HG03095 (cell line): Measurements from ENCODE around the gene SLC15A4.
"Not testable (repeated sequence)": the region's sequence is repeated elsewhere in the genome, so short reads cannot be mapped to it uniquely, and the experiment has no call there.

Experiments
- ATAC-seq: cut with Tn5 transposase; IDR thresholded peaks from one replicate; pipeline ENCODE4 v1.9.1; 2021; ENCODE audit warnings: moderate library complexity; ENCODE audit not compliant: unreplicated experiment

SLC15A4 gene

DNA sequence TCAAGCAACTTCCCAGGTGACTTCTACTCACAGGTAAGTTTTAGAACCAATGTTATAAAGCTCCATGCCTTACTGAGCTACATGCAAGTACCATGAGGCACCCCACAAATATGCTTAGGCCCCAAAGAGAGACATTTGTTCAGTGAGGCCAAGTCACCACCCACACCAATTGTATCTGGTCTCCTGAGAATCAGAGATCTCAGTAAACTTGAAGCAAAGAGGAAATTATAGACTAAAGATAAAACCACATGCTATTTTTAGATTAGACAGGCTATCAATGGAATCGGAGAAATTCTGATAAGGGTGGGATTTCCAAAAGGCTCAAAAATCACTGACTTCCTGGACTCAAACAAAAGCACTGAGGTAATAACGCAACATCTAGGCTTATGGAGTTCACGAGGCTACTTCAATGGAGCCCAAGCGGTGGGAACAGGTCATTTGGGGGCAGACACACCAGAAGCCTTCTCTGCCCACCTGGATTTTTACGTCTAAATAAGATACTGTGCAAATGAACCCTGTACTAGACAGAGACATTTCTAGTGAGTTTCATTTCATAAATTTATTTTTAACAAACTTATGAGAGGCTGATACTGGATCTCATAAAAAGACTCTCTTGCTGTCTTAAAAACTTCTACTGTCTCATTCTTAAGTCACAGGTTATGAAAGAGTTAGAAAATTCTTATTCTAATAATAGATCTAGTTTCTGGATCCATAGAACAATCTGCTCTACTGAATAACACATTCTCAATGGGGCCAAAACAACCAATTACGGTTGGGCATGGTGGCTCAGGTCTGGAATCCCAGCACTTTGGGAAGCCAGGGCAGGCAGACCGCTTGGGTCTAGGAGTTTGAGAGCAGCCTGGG, 7.7 kb downstream of the SLC15A4 start:
- no peak for ATAC-seq

DNA sequence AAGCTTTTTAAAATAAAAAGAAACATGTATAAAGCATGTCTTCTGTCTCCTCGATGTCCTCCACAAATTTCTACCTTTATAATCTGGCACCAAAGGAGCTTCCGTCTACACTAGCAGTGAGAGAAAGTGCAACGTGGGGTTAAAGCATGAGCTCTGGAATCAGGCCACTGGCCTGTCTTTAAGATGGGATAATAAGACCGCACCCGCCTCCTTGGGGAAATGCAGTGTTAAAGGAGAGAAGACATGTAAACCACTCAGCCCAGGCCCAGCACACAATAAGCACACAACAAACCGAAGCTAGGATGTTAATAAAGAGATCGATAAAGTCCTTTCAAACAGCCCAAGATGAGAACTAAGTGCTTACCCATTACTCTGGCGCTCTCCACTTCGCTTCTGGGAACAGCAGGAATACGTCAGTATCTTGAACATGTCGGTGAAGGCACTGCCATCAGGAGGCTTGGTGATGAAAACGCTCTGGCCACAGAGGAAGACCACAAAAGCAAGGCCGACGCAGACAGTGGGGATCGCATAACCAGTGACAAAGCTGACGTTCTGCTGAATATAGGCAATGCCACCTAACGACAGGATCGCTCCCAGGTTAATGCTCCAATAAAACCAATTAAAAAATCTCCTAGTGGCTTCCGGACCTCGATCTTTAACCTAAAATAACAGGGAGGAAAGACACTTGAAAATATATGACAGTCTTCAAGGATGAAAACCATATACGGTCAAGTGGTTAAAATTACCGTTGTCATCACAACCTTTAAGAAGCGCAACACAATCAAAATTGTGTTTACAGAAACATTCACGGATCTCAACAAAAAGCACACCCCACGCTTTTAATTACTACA, 9.1 kb downstream of the SLC15A4 start:
- ATAC-seq = no peak

DNA sequence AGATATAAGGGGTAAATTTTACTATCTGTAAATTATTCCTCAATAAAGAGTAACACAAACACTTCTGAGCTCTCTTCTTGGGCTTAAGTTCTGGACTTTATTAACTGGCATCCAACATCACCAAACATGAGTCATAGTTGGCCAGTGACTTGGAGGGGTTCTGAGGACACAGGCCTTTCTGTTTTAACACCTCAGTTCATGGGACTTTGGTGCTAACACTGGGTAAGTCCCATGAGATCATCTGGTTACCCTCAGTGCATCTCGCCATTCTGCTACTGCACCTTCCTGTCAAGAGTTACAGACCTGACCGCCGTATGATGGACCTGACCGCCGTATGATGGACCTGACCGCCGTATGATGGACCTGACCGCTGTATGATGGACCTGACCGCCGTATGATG, 9.9 kb downstream of the SLC15A4 start:
- peak; percentile 14 for ATAC-seq

DNA sequence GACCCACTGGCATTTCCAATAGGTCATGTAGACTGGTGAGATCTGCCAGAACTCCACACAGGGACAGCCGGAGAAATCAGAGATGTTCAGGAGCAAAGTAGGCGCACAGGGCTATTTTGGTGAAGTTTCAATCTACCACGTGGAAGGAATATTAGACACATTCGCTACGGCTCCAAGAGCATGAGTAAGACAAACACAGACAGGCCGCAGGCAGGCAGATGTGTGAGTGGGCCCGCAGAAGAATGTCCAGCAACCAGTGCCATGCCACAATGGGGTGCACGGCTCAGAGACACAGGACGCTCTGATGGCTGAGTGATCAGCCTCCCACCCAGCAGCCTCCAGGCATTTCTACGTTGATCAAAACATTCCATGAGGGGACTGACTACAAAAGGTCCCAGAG, 10.4 kb downstream of the SLC15A4 start:
- no peak for ATAC-seq

DNA sequence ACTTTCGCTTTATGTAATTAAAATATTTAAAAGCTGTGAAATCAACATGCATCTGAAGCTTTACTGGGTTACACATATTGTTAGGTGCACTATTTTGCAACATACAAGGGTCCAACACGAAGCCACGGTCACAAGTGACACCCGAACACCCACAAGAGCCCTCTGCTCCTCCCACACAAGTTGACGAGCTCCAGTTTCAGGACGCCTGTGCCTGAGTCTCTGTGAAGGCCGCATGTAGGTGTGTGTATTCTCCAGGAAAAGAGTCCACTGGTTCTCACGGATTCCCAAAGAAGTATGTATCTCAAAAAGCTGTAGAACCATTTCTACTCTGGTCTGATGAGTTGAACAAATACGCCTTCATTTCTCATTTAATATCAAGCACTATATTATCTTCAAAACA, 12.0 kb downstream of the SLC15A4 start:
- peak; percentile 33 for ATAC-seq

DNA sequence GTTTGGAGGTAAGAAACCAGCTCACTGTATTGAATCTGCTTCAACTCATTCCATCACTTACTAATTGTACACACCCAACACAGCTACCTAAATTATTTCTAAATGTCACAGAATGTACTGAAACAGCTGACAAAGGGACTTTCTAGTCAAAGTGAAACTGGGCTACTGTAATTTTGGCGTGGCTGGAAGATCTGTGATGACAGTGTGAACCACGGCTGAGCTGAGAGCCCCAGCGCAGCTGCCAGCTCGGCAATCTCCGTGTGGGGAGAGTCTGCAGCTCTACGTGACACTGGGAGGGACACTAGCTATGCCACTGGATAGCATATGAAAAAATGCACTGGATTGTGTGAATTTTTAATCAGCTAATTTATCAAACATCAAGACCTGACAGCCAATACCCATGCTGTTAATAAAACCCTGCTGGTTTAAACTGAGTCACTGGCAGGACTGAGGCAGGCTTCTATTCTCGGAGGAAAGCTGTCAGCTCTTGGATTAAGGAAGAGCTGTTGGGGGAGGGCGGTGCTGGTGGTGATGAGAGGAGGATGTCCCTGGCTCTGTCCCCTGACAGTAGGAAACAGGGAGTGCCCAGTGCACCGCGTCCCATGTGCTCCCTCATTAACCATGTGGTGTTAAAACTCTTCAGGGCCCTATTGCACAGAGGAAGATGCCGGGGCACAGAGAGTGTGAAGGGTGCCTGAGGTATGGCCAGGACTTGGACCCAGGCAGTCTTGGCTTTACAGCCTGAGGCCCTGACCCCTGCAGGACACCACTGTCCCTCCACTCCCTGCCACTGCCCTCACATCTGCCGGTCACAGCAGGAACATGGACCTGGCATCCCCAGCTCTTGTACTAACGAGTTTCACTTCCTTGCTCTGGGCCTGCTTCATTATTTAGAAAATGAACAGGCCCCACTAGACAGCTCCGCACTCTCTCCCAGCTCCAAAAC, 13.3 kb downstream of the SLC15A4 start:
- peak; percentile 64 for ATAC-seq

DNA sequence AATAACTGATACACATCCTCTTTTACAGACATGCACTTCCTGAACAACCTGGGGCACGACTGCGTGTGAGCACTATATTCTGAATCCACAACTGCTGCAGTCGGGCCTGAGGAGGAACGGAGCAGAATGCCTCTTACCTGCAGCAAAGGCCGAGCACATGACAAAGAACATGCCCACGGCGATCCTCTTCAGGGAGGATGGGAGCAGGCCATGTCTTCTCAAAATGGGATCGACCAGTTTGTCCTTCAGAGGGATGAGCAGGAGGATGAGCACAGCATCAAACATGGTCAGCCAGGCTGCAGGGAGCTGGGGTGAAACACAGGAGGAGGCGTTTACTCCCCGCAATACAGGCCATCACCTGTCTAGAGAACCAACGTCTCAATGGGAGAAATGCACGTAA, 15.1 kb downstream of the SLC15A4 start:
- no peak for ATAC-seq

DNA sequence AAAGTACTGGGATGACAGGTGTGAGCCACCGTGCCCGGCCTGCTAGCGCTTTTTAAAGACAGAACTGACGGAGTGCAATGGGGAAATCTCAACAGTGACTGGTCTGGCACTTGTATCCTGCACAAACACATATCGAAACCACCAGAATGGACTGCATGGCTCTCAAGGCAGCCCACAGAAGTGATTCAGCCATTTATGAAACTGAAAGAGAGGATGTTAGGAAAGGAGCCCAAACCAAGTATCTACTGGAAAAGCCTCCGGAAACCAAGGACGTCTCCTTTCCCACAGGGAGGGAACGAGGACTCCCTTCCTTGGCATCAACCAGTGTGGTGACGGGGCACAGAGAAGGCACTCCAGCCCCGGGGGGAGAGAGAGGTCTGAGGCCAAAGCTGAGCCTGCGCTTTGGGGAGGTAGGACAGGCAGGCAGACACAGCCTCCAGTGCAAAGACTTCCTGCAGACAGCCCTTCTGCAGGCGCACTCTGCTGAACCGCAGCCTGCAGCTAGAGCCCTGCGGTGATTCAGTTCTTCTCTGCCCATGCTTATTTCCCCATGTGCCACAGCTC, 16.5 kb downstream of the SLC15A4 start:
- ATAC-seq = no peak

DNA sequence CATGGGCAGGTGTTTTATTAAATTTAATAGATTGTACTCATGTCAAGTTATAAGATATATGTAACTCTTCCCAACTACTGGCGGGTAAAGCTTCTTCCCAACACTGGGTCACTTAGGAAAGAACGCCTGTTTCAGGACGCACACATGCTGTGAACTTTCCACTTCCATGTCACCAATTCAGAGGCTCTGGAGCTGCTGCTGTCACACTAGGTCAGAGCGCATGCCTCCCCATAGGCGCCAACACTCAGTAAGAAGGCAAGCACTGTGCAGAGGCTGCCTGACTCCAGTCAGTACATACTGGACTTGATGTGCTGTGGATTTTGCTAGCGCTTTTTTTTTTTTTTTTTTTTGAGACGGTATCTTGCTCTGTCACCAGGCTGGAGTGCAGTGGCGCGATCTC, 17.2 kb downstream of the SLC15A4 start:
- ATAC-seq = no peak

DNA sequence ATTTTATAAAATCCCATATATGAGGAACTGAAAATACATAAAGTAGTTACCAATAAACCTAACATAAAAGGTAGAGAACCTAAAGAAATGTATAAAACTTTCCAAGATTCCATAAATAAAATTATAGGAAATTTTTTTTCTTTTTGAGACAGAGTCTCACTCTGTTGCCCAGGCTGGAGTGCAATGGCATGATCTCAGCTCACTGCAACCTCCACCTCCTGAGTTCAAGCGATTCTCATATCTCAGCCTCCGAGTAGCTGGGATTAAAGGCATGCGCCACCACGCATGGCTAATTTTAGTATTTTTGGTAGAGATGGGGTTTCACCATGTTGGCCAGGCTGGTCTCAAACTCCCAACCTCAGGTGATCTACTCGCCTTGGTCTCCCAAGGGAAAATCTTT, 18.4 kb downstream of the SLC15A4 start:
- not testable (repeated sequence) for ATAC-seq

DNA sequence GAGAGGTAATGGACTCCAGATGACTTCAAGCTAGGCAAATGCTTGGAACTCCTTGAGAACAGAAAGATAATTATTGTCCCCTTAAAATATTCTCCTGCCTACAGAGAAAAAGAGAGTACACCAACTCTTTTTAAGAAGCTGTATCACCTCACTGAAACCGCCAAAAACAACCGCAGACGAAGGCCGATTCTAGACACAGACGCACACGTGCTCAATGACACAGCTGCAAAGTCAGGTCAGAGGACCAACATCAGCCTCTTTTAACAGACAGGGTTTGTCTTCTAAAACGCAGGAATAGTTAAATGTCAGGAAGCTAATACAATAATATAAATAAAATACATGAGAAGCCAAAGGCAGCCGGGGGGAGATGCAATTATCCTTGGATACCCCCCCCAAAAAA, 19.0 kb downstream of the SLC15A4 start:
- ATAC-seq = no peak

DNA sequence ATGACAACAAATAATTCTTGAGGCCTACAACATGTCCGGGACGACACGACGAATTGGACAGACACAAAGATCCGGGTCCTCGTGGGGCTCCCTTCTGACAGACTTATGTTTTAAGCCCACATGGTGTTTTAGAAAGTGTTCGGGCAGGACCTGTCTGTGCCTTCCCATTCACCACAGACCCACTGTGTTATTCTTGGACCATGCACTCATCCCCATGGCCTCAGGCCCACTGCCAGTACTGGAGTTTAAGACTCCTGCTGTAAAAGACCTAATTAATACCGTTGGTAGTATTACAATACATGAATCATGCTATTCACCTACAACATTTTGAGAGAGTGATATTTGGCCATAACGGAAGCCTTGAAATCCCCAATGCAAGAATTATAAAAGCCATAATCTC, 20.0 kb downstream of the SLC15A4 start:
- ATAC-seq = no peak

DNA sequence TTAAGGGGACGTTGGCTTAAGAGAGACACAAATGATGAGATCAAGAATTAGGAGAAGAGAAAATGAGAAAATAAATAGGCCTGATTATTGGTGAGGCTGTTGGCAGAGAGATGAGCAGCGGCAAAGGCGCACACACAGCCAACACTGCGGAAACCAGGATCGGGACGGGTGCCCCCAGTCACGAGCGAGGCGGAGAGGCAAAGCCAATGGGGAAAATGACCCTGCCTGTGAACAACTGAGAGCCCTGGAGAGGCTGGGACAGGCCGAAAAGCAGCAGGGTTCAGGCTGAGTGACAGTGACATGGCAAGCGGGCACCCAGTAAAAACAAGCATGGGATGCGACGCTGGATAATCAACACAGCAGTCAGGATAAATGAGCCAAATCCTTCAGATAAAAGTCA, 21.0 kb downstream of the SLC15A4 start:
- no peak for ATAC-seq

DNA sequence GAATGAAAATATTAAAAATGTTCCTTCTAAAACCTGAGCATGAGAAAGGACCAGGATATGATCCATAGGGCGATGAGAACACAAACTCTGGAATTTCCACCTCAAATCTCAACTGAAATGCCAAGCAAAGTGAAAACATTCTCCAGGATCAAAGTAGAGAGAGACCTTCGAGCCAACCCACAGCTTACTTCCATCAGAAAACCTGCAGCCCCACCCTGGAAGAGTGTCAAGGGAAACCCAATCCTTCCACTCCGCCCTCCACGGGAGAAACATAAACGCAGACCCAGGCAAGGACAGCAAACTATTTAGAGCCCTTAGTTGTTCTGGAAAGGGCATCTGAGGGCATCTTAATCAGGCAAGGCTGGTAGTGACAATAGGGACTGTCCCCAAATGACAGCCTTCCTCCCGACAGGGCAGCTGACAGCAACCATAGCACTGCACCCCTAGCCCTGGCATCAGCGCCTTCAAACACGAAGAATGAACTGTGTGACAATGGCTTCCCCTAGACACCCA, 21.8 kb downstream of the SLC15A4 start:
- no peak for ATAC-seq

DNA sequence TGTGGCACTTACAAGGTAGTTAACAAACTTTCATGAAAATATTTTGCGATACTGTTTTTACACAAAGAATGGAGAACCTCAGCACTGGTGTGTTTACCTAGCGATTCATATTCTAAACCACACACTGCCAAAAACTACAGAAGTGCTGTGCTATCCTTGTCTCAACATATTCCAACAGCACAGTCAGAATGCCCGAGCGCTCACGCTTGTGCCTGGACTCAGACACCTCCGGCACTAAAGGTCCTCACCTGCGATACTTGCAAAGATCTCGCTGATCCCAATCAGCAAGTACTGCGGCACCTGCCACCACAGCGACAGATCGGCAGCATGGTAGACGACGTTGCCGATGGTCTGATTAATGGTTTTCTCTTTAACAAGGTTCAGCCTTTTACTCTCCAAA, 23.2 kb downstream of the SLC15A4 start:
- ATAC-seq = no peak

DNA sequence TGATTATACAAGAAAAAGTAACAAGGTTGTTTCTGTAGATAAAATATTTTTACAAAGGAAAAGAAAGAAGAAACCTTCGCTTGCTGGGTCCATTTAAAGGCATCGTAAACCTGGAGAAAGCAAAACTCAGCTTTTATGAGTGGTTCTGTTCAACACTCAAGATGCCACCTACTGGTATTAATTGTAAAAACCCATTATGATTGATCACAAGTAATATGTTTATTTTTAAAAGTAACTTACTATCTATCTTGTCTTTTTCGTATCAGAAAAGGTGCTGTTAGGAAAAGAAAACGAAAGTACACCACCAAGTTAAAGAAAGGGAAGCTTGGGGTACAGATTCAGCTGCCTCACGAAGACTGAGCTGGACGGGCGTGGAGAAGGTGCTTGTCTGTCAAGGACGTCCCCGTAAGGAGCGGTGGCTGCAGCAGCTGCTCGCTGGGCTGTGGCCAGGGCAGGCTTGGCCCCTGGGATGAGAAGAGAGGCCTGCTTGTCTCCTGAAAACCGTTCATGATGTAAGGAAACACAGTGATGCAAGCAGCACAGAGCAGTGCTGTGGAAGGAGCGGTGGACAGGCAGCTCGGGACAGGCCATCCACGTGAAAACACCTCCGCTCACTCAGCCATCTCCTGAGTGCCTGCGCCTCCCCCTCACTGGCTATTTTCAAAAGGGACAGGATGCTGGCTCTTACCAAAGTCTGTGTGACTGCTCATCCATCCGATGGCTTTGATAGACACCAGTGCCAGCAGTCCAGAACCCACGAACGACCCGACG, 25.0 kb downstream of the SLC15A4 start:
- peak; percentile 34 for ATAC-seq

DNA sequence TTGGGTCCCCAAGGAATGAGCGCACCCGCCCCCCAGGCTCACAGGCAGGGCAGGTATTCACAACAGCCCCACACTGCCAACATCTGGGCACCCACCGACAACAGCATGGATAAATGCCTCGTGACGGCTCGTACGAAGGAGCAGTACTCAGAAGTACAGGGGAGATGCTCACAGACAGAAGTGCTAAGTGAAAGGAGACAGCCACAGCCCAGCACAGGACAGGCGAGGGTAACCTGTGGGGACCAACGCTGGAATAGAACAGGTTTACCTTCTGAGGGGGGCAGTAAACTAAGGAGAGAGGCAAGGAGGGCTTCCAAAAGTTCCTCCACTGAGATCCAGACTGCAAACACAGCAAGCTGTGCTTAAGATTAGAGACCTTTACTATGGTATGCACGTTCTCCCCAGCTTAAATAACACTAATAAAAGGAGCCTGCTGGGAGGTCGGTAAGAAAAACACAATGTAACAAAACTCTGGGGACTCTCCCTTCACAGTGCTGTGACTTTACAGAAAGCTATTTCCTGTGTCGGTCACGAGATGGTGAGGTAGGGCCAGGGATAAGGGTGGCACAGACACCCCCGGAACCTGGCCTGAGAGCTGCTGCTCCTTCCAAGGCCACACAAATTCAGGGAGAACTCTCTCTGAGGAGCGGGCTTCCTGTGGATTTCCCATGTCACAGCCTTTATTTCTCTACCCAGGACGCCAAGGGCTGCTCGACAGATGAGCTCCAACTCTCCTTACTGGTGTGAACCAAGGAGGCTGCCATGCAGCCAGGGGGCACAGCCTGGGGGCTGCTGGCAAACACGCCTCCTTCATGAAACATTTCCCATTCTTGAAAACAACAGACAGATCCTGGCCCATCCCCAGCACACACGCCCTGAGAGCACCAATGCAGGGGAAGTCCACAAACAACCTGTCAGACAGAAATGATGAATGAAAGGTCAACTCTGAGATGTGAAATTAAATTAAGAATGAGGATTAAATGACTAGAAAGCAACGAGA, 26.3 kb downstream of the SLC15A4 start:
- ATAC-seq = peak; percentile 44

DNA sequence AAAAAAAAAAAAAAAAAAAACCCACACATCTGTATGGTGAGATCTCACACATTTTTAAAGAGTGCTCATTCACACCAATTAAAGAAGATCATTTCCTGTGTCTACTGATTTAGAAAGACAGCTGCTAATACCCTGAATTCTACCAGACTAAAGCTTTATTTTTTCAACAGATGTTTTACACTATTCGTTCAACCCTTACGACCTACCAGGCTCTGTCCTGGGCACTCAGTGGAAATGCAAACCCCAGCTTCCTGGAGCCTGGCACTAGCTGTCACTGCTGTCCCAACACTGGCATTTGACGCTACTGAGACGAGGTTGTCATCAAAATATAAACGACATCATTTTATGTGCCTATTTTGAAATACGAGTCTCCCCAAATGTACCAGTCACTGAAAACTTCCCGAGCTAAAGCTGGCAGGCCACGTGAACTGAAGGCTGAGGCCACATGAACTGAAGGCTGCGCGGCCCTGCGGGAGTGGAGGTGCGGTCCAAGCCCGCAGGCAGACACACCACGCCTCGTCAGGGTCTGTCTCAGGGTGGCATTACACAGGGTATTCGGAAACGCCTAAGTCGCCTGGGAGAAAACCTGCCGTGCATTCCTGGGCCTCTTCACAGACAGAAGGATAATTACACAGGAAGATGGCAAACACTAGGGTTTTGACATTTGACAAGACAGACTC, 27.2 kb downstream of the SLC15A4 start:
- ATAC-seq = no peak
